Activated effector memory CD4-positive, alpha-beta T cell treated with anti-CD3 and anti-CD28 coated beads, Interleukin-2, amount 50 U/mL, for 16 hours (primary cell): ENCODE data around the gene ORAI2.
"Not testable (repeated sequence)": the region's sequence is repeated elsewhere in the genome, so short reads cannot be mapped to it uniquely, and the experiment has no call there.

Experiments used
- DNase-seq: peaks from one replicate; pipeline ENCODE4 v3.0.0-alpha.2; 2020

The ORAI2 gene

GRCh38 chr7:102472126-102473041 is 39.0 kb downstream of the ORAI2 start:
- DNase-seq, result peak; percentile 61

- peak; percentile 60 for DNase-seq
Measured at GRCh38 chr7:102473271-102473991, 40.1 kb downstream of the ORAI2 start.

- peak; percentile 5 for DNase-seq
Measured at GRCh38 chr7:102474116-102474515, 40.7 kb downstream of the ORAI2 start.

- DNase-seq, result peak; percentile 44
Measured at GRCh38 chr7:102474736-102475435, 41.5 kb downstream of the ORAI2 start.

- DNase-seq, result peak; percentile 96
Measured at GRCh38 chr7:102478314-102479208, 45.2 kb downstream of the ORAI2 start, which contains the start of gene POLR2J. POLR2J (minus strand) TSS chr7:102478922; CDS start chr7:102478860, 62 bp downstream.

GRCh38 chr7:102479209-102479584 is 45.8 kb downstream of the ORAI2 start:
- not testable (repeated sequence) for DNase-seq

- peak; percentile 70 for DNase-seq
Measured at GRCh38 chr7:102479982-102480637, 46.7 kb downstream of the ORAI2 start.

GRCh38 chr7:102481962-102482361 is 48.6 kb downstream of the ORAI2 start:
- DNase-seq, result peak; percentile 12

GRCh38 chr7:102484317-102484716 is 50.9 kb downstream of the ORAI2 start:
- DNase-seq, result not testable (repeated sequence)

- peak; percentile 79 for DNase-seq
Measured at GRCh38 chr7:102490529-102491075, 57.2 kb downstream of the ORAI2 start.

GRCh38 chr7:102493220-102493935 is 60.0 kb downstream of the ORAI2 start:
- DNase-seq, result not testable (repeated sequence)

- DNase-seq, result not testable (repeated sequence)
Measured at GRCh38 chr7:102494026-102494425, 60.7 kb downstream of the ORAI2 start.

GRCh38 chr7:102494473-102495149 is 61.2 kb downstream of the ORAI2 start:
- DNase-seq, result not testable (repeated sequence)

GRCh38 chr7:102496861-102497260 is 63.5 kb downstream of the ORAI2 start:
- not testable (repeated sequence) for DNase-seq

GRCh38 chr7:102497308-102497707 is 63.9 kb downstream of the ORAI2 start:
- not testable (repeated sequence) for DNase-seq

- DNase-seq, result not testable (repeated sequence)
Measured at GRCh38 chr7:102498321-102498720, 64.9 kb downstream of the ORAI2 start.

GRCh38 chr7:102503141-102503540 is 69.8 kb downstream of the ORAI2 start:
- DNase-seq, result not testable (repeated sequence)

GRCh38 chr7:102505298-102506185 is 72.2 kb downstream of the ORAI2 start:
- DNase-seq, result peak; percentile 47
